Neural crest cell (in vitro differentiated cells): ENCODE measurements around the gene CGB3. TPM values are rescaled to one million over a fixed set of nuclear protein-coding genes. Genes with fewer than 3 reads are reported as not detected.

Experiments
- DNase-seq: peaks from one replicate; pipeline ENCODE4 v3.0.0; 2021; ENCODE audit warnings: low read depth, mixed read lengths, low spot score
- H3K27ac Mint-ChIP-seq: one replicate; pipeline ENCODE4 v1.8.0; 2021; ENCODE audit warnings: mild to moderate bottlenecking, mixed read lengths; ENCODE audit not compliant: unreplicated experiment
- H3K27me3 Mint-ChIP-seq: 2 replicates; pipeline ENCODE4 v1.8.0; 2021; ENCODE audit warnings: low read depth, mild to moderate bottlenecking, mixed read lengths
- H3K36me3 Mint-ChIP-seq: 2 replicates; pipeline ENCODE4 v1.8.0; 2021; ENCODE audit warnings: low read depth, mild to moderate bottlenecking, mixed read lengths
- H3K4me1 Mint-ChIP-seq: 2 replicates; pipeline ENCODE4 v1.8.0; 2021; ENCODE audit warnings: mixed read lengths
- H3K4me3 Mint-ChIP-seq: one replicate; pipeline ENCODE4 v1.8.0; 2021; ENCODE audit warnings: mild to moderate bottlenecking, mixed read lengths
- H3K9me3 Mint-ChIP-seq: 2 replicates; pipeline ENCODE4 v1.8.0; 2021; ENCODE audit warnings: mixed read lengths
- total RNA-seq: library from RNA; stranded (reverse); gene quantifications from 2 replicates; pipeline ENCODE4 v1.2.1, GENCODE V29; 2021
- TF ChIP-seq, protein P1 (sequence below): fragments of 200-600 bp; sonication (generic); conservative IDR thresholded peaks from 2 replicates; pipeline ENCODE4 v1.5.0; 2021; ENCODE audit warnings: antibody characterized with exemption, mild to moderate bottlenecking

The CGB3 gene
- total RNA-seq, 1 donor from 2014 or later: not detected

GRCh38 chr19:49011194-49011593 is 12.9 kb downstream of the CGB3 start:
- H3K36me3 Mint-ChIP-seq: peaks cover 10% of the 10 kb centered on the region
- H3K4me3 Mint-ChIP-seq: no peak overlapping the region
- no peaks in the 10 kb centered on the region for H3K4me1 Mint-ChIP-seq
- H3K27ac Mint-ChIP-seq: no peak overlapping the region
- no peaks in the 10 kb centered on the region for H3K9me3 Mint-ChIP-seq
- DNase-seq: no peak
- TF ChIP-seq, protein P1, sequence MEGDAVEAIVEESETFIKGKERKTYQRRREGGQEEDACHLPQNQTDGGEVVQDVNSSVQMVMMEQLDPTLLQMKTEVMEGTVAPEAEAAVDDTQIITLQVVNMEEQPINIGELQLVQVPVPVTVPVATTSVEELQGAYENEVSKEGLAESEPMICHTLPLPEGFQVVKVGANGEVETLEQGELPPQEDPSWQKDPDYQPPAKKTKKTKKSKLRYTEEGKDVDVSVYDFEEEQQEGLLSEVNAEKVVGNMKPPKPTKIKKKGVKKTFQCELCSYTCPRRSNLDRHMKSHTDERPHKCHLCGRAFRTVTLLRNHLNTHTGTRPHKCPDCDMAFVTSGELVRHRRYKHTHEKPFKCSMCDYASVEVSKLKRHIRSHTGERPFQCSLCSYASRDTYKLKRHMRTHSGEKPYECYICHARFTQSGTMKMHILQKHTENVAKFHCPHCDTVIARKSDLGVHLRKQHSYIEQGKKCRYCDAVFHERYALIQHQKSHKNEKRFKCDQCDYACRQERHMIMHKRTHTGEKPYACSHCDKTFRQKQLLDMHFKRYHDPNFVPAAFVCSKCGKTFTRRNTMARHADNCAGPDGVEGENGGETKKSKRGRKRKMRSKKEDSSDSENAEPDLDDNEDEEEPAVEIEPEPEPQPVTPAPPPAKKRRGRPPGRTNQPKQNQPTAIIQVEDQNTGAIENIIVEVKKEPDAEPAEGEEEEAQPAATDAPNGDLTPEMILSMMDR: no peak
- H3K27me3 Mint-ChIP-seq: peaks cover 3% of the 10 kb centered on the region

DNA sequence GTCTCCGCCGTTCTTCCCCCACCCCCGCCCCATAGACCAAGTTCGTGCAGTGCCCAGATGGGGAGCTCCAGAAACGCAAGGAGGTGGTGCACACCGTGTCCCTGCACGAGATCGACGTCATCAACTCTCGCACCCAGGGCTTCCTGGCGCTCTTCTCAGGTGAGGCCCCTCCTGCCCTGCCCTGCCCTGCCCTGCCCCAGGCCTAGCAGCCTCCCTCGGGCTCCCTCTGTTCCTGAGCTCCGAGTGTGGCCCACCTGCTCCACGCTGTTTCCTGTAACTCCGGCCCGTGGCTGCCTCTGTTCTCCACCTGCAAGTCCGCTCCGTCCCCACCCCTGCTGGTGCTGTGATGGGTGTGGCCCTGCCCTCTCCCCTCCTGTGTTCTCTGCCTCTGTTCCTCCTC is 13.7 kb downstream of the CGB3 start:
- Mint-ChIP-seq H3K36me3 (peaks cover 5% of the 10 kb centered on the region), H3K4me1 (no peaks in the 10 kb centered on the region), H3K27ac (no peak overlapping the region), H3K4me3 (no peak overlapping the region), H3K9me3 (no peaks in the 10 kb centered on the region), H3K27me3 (no peaks in the 10 kb centered on the region)
- TF ChIP-seq, protein P1: no peak
- no peak for DNase-seq

DNA sequence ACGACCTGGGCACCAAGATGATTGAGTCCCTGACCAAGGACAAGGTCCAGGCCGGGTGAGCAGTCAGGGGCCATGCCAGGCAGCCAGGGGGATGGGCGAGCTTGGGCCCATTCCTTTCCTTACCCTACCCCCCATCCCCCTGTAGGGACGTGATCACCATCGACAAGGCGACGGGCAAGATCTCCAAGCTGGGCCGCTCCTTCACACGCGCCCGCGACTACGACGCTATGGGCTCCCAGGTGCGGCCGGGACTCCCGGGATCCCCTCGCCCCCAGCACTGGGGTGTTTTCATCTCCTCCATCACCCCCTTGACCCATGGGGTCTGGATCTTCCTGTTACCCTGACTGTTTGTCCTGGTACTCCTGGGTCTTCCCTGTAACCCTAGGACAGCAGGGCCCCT is 14.3 kb downstream of the CGB3 start:
- no peak overlapping the region for H3K4me3 Mint-ChIP-seq
- TF ChIP-seq, protein P1: no peak
- no peaks in the 10 kb centered on the region for H3K9me3 Mint-ChIP-seq
- DNase-seq: no peak
- no peaks in the 10 kb centered on the region for H3K4me1 Mint-ChIP-seq
- H3K36me3 Mint-ChIP-seq: peaks cover 5% of the 10 kb centered on the region
- H3K27ac Mint-ChIP-seq: no peak overlapping the region
- H3K27me3 Mint-ChIP-seq: no peaks in the 10 kb centered on the region

GRCh38 chr19:49006905-49007304 is 17.2 kb downstream of the CGB3 start:
- Mint-ChIP-seq H3K4me3 (no peak overlapping the region), H3K27me3 (no peaks in the 10 kb centered on the region), H3K27ac (no peak overlapping the region), H3K36me3 (peaks cover 7% of the 10 kb centered on the region), H3K4me1 (no peaks in the 10 kb centered on the region), H3K9me3 (no peaks in the 10 kb centered on the region)
- TF ChIP-seq, protein P1: no peak
- DNase-seq: no peak

- Mint-ChIP-seq H3K27ac (peak overlapping the region; percentile 19), H3K9me3 (no peaks in the 10 kb centered on the region), H3K4me1 (no peaks in the 10 kb centered on the region), H3K4me3 (no peak overlapping the region), H3K27me3 (no peaks in the 10 kb centered on the region), H3K36me3 (peaks cover 4% of the 10 kb centered on the region)
- no peak for DNase-seq
- TF ChIP-seq, protein P1: no peak
These were observed 19.0 kb downstream of the CGB3 start for GRCh38 chr19:49004964-49005614.
